ENCODE data around the gene ENOPH1.

- TF ChIP-seq, protein P1, sequence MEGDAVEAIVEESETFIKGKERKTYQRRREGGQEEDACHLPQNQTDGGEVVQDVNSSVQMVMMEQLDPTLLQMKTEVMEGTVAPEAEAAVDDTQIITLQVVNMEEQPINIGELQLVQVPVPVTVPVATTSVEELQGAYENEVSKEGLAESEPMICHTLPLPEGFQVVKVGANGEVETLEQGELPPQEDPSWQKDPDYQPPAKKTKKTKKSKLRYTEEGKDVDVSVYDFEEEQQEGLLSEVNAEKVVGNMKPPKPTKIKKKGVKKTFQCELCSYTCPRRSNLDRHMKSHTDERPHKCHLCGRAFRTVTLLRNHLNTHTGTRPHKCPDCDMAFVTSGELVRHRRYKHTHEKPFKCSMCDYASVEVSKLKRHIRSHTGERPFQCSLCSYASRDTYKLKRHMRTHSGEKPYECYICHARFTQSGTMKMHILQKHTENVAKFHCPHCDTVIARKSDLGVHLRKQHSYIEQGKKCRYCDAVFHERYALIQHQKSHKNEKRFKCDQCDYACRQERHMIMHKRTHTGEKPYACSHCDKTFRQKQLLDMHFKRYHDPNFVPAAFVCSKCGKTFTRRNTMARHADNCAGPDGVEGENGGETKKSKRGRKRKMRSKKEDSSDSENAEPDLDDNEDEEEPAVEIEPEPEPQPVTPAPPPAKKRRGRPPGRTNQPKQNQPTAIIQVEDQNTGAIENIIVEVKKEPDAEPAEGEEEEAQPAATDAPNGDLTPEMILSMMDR (IDR thresholded peaks at IDR 0.05): no peak
- TF ChIP-seq POLR2AphosphoS5 (IDR thresholded peaks at IDR 0.05) (no peak), EP300 (IDR thresholded peaks at IDR 0.05) (no peak)
Observed at GRCh38 chr4:82397527-82397926, 32.9 kb upstream of the ENOPH1 start.

All from gastroesophageal sphincter (tissue), 3 donors.